ENCODE results near the gene ZNF254.

- TF ChIP-seq POU2F2 (IDR thresholded peaks at IDR 0.05; ENCODE audit: borderline replicate concordance, low read depth, low read length) (no peak), CBFB (IDR thresholded peaks at IDR 0.05; ENCODE audit: low read depth) (no peak), TCF12 (IDR thresholded peaks at IDR 0.05; ENCODE audit: low read depth, low read length) (no peak), SIX5 (IDR thresholded peaks at IDR 0.05; ENCODE audit: low read depth, low read length, severe bottlenecking) (no peak)
Measured at GRCh38 chr19:24046550-24046949, 40.4 kb upstream of the ZNF254 start.
